ENCODE measurements around the gene DNPH1. TPM values are rescaled to one million over a fixed set of nuclear protein-coding genes. Genes with fewer than 3 reads are reported as not detected.

Gene DNPH1
- total RNA-seq, 1 experiment from 2014 or later: 43.5 TPM

DNA sequence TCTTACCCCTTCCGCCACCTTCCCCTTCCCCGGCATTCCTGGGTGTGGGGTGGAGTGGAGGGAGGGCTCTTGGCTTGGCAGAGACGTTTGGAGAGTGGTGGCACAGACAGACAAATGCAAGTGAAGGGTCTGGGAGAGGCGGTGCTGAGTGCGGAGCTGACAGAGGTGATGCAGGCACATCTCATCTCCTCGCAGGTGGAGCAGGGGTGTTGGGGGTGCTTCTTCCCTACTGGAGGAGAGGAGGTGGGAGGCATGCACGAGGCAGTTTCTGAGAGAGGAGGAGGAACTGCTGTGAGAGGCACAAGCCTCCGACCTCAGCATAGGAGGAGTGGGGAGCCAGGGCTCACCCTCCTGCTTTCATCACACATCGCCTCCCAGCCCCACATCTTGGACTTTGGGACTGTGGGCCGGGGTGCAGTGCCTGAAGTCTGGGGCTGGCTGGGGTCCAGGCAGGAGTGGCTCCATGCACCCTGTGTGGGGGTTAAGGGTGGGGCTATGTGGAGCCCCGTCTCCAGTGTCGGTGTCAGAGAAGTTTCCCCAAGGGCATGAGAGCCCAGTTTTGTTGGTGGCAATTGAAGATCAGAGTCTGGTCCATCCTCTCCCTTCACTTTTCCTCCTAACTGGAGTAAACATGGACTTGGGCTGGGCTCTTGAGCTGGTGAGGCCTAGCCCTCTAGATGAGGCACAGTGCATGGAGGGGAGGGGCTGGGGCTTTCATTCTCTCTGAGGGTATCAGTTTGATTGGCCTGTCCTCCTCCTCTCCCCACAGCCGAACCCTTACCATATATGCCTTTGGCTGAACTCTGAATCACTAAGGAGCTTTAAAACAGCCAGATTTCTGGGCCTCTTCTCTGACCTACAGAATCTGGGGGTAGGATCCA, 48.6 kb upstream of the DNPH1 start:
- no peak overlapping the region for H3K4me3 ChIP-seq
- no peaks in the 10 kb centered on the region for H3K9me2 ChIP-seq (ENCODE audit: insufficient read depth)
- H3K9me3 ChIP-seq (ENCODE audit: insufficient read depth, low read depth): no peaks in the 10 kb centered on the region
- no TSS peak for BruUV-seq (replicated peaks)
- no peak overlapping the region for H3K4me2 ChIP-seq
- H3K36me3 ChIP-seq (ENCODE audit: low read depth): no peaks in the 10 kb centered on the region
- peaks cover 15% of the 10 kb centered on the region; the same call in 1 of the 2 replicates for H3K27me3 ChIP-seq (ENCODE audit: insufficient read depth, low read depth)
- ChIA-PET POLR2A (ENCODE audit: unreplicated experiment) (no interaction called here), CTCF (interaction anchor here (0.6 kb wide), 1 partner anchor 14 kb away, joined by 3 read pairs; no protein-coding TSS in a partner anchor)
- H2AFZ ChIP-seq: no peak overlapping the region
- no peaks in the 10 kb centered on the region for H3K4me1 ChIP-seq (replicated peaks; ENCODE audit: insufficient read depth)
- H3F3A ChIP-seq (ENCODE audit: insufficient read depth, low read depth): no peaks in the 10 kb centered on the region
- no peak for TF ChIP-seq EZH2 (IDR thresholded peaks at IDR 0.05; ENCODE audit: low read depth)
- TF ChIP-seq, protein P1, sequence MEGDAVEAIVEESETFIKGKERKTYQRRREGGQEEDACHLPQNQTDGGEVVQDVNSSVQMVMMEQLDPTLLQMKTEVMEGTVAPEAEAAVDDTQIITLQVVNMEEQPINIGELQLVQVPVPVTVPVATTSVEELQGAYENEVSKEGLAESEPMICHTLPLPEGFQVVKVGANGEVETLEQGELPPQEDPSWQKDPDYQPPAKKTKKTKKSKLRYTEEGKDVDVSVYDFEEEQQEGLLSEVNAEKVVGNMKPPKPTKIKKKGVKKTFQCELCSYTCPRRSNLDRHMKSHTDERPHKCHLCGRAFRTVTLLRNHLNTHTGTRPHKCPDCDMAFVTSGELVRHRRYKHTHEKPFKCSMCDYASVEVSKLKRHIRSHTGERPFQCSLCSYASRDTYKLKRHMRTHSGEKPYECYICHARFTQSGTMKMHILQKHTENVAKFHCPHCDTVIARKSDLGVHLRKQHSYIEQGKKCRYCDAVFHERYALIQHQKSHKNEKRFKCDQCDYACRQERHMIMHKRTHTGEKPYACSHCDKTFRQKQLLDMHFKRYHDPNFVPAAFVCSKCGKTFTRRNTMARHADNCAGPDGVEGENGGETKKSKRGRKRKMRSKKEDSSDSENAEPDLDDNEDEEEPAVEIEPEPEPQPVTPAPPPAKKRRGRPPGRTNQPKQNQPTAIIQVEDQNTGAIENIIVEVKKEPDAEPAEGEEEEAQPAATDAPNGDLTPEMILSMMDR (conservative IDR thresholded peaks at IDR 0.05): no peak
- no peaks in the 10 kb centered on the region for H3K79me2 ChIP-seq (ENCODE audit: low read depth)
- H4K20me1 ChIP-seq (ENCODE audit: insufficient read depth): no peaks in the 10 kb centered on the region
- H3K27ac ChIP-seq: no peak overlapping the region
- intact Hi-C loops (cut with micrococcal nuclease; ENCODE audit: unreplicated experiment): no loop called here
- DNase-seq: no peak

DNA sequence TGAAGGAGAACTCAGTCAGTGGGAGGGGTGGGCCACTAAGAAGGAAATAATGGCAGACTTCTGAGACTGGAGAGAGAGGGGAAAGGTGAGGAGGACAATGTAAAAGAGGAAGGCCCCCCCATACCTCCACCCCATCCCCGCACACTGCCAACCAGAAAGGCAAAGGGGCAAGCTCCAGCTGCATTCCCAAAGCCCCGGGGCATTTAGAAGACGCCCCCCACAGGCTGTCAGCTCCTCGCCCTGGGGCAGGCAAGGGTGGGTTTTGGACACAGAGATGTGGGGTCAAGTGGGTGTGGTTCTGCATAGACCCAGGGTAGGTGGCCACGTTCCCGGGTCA, 48.0 kb upstream of the DNPH1 start:
- Histone ChIP-seq H3K79me2 (ENCODE audit: low read depth) (no peaks in the 10 kb centered on the region), H4K20me1 (ENCODE audit: insufficient read depth) (no peaks in the 10 kb centered on the region), H3F3A (ENCODE audit: insufficient read depth, low read depth) (no peaks in the 10 kb centered on the region), H3K4me2 (no peak overlapping the region), H3K27me3 (ENCODE audit: insufficient read depth, low read depth) (peaks cover 15% of the 10 kb centered on the region; the same call in 1 of the 2 replicates), H2AFZ (no peak overlapping the region), H3K9me3 (ENCODE audit: insufficient read depth, low read depth) (no peaks in the 10 kb centered on the region), H3K9me2 (ENCODE audit: insufficient read depth) (no peaks in the 10 kb centered on the region), H3K4me3 (no peak overlapping the region), H3K4me1 (replicated peaks; ENCODE audit: insufficient read depth) (no peaks in the 10 kb centered on the region), H3K36me3 (ENCODE audit: low read depth) (no peaks in the 10 kb centered on the region), H3K27ac (no peak overlapping the region)
- no peak for DNase-seq
- no peak for TF ChIP-seq EZH2 (IDR thresholded peaks at IDR 0.05; ENCODE audit: low read depth)
- TF ChIP-seq, protein P1 (conservative IDR thresholded peaks at IDR 0.05): no peak
- intact Hi-C loops (cut with micrococcal nuclease; ENCODE audit: unreplicated experiment): no loop called here
- no TSS peak for BruUV-seq (replicated peaks)
- ChIA-PET POLR2A (ENCODE audit: unreplicated experiment) (no interaction called here), CTCF (no interaction called here)

DNA sequence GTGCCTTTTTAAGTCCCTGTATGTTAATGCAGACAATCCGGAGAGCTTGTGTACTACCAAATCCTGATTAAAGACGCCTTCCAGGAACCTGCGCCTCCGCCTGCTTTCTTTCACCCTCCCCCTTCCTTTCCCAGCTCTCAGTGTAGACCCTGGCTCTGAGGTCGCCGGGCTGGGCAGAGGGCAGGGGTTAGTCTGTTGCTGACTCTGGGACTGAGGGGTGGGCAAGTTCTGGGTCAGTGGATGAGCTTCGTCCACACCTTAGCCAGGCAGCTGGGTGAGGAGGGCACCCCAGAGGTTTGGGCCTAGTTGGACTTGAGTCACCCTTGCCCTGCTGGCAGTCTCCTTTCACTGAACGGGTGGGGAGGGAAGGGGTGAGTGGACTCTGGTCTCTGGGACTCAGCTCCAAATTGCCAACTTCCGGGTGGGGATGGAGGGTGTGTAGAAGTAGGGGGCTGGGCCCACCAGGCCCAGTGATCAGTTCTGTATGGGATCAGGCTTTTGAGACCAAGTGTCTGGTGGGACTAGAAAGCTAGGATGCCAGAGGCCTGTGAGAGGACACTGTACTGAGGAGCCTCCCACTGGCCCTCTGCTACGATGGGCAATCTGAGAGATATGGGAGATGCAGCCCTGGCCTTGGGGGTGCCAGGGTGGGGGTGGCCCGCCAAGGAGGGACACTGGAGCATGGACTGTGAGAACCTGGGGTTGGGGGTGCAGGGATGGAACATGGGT, 47.5 kb upstream of the DNPH1 start:
- Histone ChIP-seq H3K9me2 (ENCODE audit: insufficient read depth) (no peaks in the 10 kb centered on the region), H3K9me3 (ENCODE audit: insufficient read depth, low read depth) (no peaks in the 10 kb centered on the region), H3K4me1 (replicated peaks; ENCODE audit: insufficient read depth) (no peaks in the 10 kb centered on the region), H3F3A (ENCODE audit: insufficient read depth, low read depth) (no peaks in the 10 kb centered on the region), H3K27ac (no peak overlapping the region), H3K27me3 (ENCODE audit: insufficient read depth, low read depth) (peaks cover 11% of the 10 kb centered on the region; the same call in 1 of the 2 replicates), H3K79me2 (ENCODE audit: low read depth) (no peaks in the 10 kb centered on the region), H3K36me3 (ENCODE audit: low read depth) (no peaks in the 10 kb centered on the region), H3K4me2 (no peak overlapping the region), H4K20me1 (ENCODE audit: insufficient read depth) (no peaks in the 10 kb centered on the region), H2AFZ (no peak overlapping the region), H3K4me3 (no peak overlapping the region)
- ChIA-PET CTCF (no interaction called here), POLR2A (ENCODE audit: unreplicated experiment) (no interaction called here)
- no TSS peak for BruUV-seq (replicated peaks)
- no peak for TF ChIP-seq EZH2 (IDR thresholded peaks at IDR 0.05; ENCODE audit: low read depth)
- TF ChIP-seq, protein P1 (conservative IDR thresholded peaks at IDR 0.05): no peak
- no peak for DNase-seq
- intact Hi-C loops (cut with micrococcal nuclease; ENCODE audit: unreplicated experiment): no loop called here

All from PC-9 (cell line).